UCSD-AML1 (cell line): ENCODE results near the gene BCR.

Source experiments
- DNase-seq: peaks from one replicate; lab custom pipeline; 2025; ENCODE audit not compliant: unreplicated experiment; lab: John Stamatoyannopoulos, UW

BCR gene

GRCh38 chr22:23242473-23243001 lies 62.2 kb downstream of the BCR start:
- DNase-seq = no peak

GRCh38 chr22:23243006-23243573 lies 62.8 kb downstream of the BCR start:
- DNase-seq = no peak

GRCh38 chr22:23243859-23244689 lies 63.8 kb downstream of the BCR start:
- no peak for DNase-seq

- DNase-seq = no peak
Observed at GRCh38 chr22:23244690-23245044, 64.4 kb downstream of the BCR start.

GRCh38 chr22:23245045-23245798 lies 64.9 kb downstream of the BCR start:
- DNase-seq = no peak

- no peak for DNase-seq
Observed at GRCh38 chr22:23245799-23246136, 65.5 kb downstream of the BCR start.

GRCh38 chr22:23246982-23247766 lies 66.9 kb downstream of the BCR start:
- DNase-seq = no peak

GRCh38 chr22:23248583-23248982 lies 68.3 kb downstream of the BCR start:
- DNase-seq = no peak

GRCh38 chr22:23250056-23250784 lies 69.9 kb downstream of the BCR start:
- DNase-seq = no peak

GRCh38 chr22:23250785-23251363 lies 70.6 kb downstream of the BCR start:
- DNase-seq = no peak

GRCh38 chr22:23251445-23252093 lies 71.3 kb downstream of the BCR start:
- no peak for DNase-seq

GRCh38 chr22:23253475-23254055 lies 73.3 kb downstream of the BCR start:
- DNase-seq = no peak

GRCh38 chr22:23255506-23256170 lies 75.3 kb downstream of the BCR start:
- no peak for DNase-seq

- no peak for DNase-seq
Observed at GRCh38 chr22:23256171-23256932, 76.0 kb downstream of the BCR start.

- no peak for DNase-seq
Observed at GRCh38 chr22:23256986-23257888, 76.9 kb downstream of the BCR start.

- no peak for DNase-seq
Observed at GRCh38 chr22:23257889-23258825, 77.8 kb downstream of the BCR start.
